Measurements from ENCODE around the gene DGKD. TPM values are rescaled to one million over a fixed set of nuclear protein-coding genes. Genes with fewer than 3 reads are reported as not detected.

Gene DGKD
- total RNA-seq, 1 donor = 16.0 TPM

DNA sequence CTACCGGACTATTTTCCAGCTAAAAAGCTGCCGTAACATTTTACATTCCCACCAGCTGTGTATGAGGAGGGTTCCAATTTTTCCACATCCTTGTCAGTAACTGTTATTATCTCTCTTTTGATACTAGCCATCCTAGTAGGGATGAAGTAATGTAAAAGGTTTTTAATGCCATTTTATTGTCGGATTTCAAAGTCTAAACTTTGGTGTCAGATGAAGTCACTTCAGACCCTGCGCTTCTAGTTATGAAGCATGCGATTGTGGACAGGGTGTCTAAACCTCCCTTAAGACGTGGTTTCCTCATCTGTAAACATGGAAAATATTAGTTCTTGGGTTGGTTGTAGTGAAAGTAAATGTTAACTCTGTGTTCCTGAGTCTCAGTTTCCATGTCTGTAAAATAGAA, 4.7 kb downstream of the DGKD start:
- TF ChIP-seq, protein P1, sequence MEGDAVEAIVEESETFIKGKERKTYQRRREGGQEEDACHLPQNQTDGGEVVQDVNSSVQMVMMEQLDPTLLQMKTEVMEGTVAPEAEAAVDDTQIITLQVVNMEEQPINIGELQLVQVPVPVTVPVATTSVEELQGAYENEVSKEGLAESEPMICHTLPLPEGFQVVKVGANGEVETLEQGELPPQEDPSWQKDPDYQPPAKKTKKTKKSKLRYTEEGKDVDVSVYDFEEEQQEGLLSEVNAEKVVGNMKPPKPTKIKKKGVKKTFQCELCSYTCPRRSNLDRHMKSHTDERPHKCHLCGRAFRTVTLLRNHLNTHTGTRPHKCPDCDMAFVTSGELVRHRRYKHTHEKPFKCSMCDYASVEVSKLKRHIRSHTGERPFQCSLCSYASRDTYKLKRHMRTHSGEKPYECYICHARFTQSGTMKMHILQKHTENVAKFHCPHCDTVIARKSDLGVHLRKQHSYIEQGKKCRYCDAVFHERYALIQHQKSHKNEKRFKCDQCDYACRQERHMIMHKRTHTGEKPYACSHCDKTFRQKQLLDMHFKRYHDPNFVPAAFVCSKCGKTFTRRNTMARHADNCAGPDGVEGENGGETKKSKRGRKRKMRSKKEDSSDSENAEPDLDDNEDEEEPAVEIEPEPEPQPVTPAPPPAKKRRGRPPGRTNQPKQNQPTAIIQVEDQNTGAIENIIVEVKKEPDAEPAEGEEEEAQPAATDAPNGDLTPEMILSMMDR (IDR thresholded peaks at IDR 0.05; ENCODE audit: insufficient read depth, low read depth, low read length) = no peak
- peak; percentile 73 for DNase-seq (ENCODE audit: low read depth)
- H3K4me3 ChIP-seq (ENCODE audit: low read depth, low read length) = no peak overlapping the region

DNA sequence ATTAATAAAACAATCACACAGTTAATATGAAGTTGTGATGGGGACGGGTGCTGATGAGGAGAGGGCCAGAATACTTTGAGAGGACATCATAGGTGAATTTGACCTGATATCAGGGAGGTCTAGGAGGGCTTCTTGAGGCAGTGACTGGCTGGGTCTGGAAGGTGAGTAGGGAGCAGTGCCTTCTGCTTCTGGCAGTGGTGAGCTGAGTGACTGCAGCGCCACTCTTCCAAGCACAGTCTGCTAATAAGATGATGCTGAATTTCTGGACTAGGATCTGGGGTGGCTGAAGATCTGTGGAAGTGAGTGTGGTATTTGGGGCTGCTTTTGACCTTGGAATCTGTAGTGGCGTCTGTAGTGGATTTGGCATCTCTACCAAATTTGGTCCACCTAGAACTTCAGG, 5.5 kb downstream of the DGKD start:
- no peak overlapping the region for H3K4me3 ChIP-seq (ENCODE audit: low read depth, low read length)
- TF ChIP-seq, protein P1 (IDR thresholded peaks at IDR 0.05; ENCODE audit: insufficient read depth, low read depth, low read length) = no peak
- no peak for DNase-seq (ENCODE audit: low read depth)

DNA sequence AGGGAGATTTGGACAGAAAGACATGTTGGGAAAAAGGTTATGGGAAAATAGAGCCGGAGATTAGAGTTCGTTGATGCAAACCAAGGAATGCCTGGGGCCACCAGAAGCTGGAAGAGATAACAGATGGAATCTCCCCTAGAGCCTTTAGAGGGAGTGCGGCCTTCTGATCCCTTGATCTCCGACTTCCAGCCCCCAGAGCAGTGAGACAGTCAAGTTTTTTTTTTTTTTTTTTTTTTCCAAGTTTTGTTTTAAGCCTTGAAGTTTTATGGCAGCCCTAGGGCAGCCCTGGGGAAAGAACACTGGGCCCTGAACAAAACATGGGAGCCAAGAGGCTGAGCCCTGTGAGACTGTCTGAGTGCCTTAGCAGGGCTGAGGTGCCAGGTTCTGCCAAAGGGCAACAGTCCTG, 6.5 kb downstream of the DGKD start:
- TF ChIP-seq, protein P1 (IDR thresholded peaks at IDR 0.05; ENCODE audit: insufficient read depth, low read depth, low read length) = no peak
- peak; percentile 85 for DNase-seq (ENCODE audit: low read depth)
- no peak overlapping the region for H3K4me3 ChIP-seq (ENCODE audit: low read depth, low read length)

DNA sequence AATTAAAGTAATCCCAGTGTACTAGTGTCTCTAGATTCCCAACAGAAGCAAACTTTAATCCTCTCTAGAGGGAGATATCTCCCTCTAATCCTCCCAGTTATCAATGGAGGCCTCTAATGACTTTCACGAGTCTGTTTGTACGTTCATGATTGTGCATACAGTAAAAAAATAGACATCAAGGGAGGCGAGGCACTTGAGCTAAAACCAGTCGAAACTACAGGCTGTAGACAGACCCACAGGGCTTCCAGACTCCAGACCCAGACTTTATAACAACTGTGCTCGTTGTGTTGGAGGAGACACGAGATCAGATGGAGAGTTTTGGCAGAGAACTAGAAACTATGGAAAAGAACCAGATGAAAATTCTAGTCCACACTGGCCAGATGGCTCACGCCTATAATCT, 7.0 kb downstream of the DGKD start:
- no peak overlapping the region for H3K4me3 ChIP-seq (ENCODE audit: low read depth, low read length)
- peak; percentile 56 for DNase-seq (ENCODE audit: low read depth)
- TF ChIP-seq, protein P1 (IDR thresholded peaks at IDR 0.05; ENCODE audit: insufficient read depth, low read depth, low read length) = no peak

DNA sequence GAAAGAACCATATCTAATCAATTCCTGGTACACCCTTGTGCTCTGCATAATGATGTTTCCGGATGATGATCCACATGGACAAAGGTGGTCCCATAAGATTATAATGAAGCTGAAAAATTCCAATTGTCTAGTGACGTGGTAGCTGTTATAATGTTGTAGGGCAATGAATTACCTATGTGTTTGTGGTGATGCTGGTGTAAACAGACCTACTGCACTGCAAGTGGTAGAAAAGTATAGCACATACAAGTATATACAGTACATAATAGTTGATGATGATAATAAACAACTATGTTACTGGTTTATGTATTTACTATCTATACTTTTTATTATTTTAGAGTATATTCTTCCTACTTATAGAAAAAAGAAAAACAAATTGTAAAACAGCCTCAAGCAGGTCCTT, 8.4 kb downstream of the DGKD start:
- TF ChIP-seq, protein P1 (IDR thresholded peaks at IDR 0.05; ENCODE audit: insufficient read depth, low read depth, low read length) = no peak
- H3K4me3 ChIP-seq (ENCODE audit: low read depth, low read length) = no peak overlapping the region
- no peak for DNase-seq (ENCODE audit: low read depth)

DNA sequence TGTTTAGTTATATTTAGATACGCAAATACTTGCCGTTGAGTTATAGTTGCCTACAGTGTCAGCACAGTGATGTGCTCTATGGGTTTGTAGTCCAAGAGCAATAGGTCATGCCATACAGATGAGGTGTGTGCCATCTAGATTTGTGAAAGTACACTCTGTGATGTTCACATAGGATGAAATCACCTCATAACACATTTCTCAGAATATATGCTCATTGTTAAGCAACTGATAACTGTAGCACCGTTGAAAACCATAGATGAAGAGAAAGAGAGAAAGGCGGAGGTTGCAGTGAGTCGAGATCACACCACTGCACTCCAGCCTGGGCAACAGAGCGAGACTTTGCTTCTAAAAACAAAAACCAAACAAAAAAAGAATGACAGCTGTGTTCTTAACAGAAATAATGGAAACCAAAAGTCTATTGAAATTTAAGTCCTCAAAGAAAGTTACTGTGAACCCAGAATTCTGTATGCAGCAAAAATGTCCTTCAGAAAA, 9.5 kb downstream of the DGKD start:
- no peak overlapping the region for H3K4me3 ChIP-seq (ENCODE audit: low read depth, low read length)
- TF ChIP-seq, protein P1 (IDR thresholded peaks at IDR 0.05; ENCODE audit: insufficient read depth, low read depth, low read length) = no peak
- no peak for DNase-seq (ENCODE audit: low read depth)

DNA sequence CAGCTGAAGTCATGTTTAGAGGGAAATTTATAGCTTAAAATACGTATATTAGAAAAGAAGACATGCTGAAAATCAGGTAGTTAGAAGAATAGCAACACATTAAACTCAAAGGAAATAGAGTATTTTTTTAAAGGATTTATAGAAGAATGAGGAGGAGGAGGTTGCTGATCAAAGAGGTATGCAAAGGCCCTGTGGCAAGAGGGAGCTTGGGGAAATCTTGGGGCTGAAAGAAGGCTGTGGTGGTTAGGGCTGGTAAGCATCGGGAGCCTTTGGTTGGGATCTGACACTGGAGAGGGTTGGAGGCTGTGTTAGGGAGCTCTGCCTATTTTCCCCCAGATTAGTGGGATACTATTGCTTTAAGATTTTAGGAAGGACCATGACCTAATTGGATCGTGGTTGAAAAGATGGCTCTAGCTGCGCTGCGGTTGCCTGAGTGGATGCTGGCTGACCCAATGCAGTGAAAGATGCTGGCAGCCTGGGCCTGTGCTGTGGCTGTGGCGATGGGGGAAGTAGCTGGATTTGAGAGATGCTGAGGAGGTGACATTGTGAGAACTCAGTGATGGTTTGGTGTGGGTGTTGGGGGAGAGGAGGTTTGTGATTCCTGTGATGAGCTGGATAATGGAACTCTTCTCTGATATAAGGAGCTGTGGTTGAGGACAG, 11.7 kb downstream of the DGKD start:
- TF ChIP-seq, protein P1 (IDR thresholded peaks at IDR 0.05; ENCODE audit: insufficient read depth, low read depth, low read length) = no peak
- DNase-seq (ENCODE audit: low read depth) = no peak
- no peak overlapping the region for H3K4me3 ChIP-seq (ENCODE audit: low read depth, low read length)
